Endothelial cell of umbilical vein (primary cell): ENCODE data around the gene ASXL1.

ENCODE experiments used
- EZH2 ChIP-seq: IDR thresholded peaks from 2 replicates; pipeline ENCODE4 v1.6.1; 2012; ENCODE audit warnings: borderline replicate concordance, low read depth, mild to moderate bottlenecking, moderate library complexity, low read length, inconsistent platforms; ENCODE audit not compliant: severe bottlenecking
- GATA2 ChIP-seq: IDR thresholded peaks from 2 replicates; pipeline ENCODE4 v1.7.0; 2011; ENCODE audit warnings: low read depth, mild to moderate bottlenecking, moderate library complexity, mixed read lengths, low read length; ENCODE audit not compliant: insufficient read length, insufficient read depth
- POLR2A ChIP-seq: IDR thresholded peaks from 2 replicates; pipeline ENCODE4 v1.6.1; 2012; ENCODE audit warnings: low read depth, mild to moderate bottlenecking, control low read depth, low read length
- POLR2AphosphoS5 ChIP-seq: IDR thresholded peaks from 2 replicates; pipeline ENCODE4 v1.6.1; 2012; ENCODE audit warnings: low read depth, mild to moderate bottlenecking, control low read depth, low read length, moderate library complexity; ENCODE audit not compliant: insufficient read depth
- TF ChIP-seq, protein P1 (sequence below), 2 donors: IDR thresholded peaks; 1 replicate in 1 of 2; 2 replicates in 1 of 2; pipeline ENCODE4 v1.5.1; 2011; ENCODE audit warnings: low read length in 2 of 2, mild to moderate bottlenecking in 2 of 2, moderate library complexity in 2 of 2, control low read depth in 1 of 2, inconsistent platforms in 1 of 2, low read depth in 1 of 2; ENCODE audit not compliant: insufficient read depth in 1 of 2; ENCODE audit errors: extremely low read depth in 1 of 2
- TF ChIP-seq, protein P2 (sequence below): IDR thresholded peaks from 2 replicates; pipeline ENCODE4 v1.6.1; 2011; ENCODE audit not compliant: insufficient read depth, insufficient read length

DNA sequence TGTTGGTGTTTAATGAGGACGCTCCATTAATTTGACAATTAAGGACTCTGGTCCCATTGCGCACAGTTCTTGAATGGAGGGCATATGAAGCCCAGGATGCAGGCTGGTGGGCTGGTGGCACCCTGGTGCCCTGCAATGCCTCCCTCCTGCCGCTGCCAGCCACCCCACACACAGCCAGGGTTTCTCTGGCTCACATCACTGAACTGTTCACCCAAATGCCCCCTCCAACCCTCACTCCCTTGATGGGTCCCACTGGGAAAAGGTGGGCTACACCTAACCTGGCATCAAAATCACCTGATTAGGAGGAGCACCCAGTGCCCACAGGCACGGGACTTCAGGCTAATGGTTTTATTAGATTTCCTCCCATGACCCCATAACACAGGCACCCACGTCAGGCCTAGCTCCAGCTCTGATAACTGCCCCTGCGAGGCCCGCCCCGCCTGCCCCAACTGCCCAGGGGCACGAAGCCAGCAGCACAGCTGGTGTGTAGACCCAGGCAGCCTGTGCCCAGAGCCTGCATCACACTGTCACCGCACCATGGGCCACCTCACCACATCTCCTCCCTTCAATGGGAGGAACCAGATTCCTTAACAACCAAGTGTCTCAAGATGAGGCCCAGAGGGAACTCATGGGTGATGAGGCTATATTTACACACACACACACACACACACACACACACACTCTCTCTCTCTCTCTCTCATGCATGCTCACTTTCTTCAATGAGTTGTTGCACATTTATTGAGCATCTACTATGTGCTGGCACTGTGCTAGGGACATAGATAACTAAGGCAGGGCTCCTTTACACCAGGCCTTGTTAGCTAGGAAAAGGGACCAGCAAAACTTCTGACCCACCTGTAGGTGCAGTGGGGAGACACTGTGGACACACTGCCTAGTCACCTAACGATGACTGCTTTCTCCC, 119.7 kb downstream of the ASXL1 start:
- TF ChIP-seq POLR2A (no peak), EZH2 (no peak), POLR2AphosphoS5 (no peak), GATA2 (no peak)
- TF ChIP-seq, protein P1, sequence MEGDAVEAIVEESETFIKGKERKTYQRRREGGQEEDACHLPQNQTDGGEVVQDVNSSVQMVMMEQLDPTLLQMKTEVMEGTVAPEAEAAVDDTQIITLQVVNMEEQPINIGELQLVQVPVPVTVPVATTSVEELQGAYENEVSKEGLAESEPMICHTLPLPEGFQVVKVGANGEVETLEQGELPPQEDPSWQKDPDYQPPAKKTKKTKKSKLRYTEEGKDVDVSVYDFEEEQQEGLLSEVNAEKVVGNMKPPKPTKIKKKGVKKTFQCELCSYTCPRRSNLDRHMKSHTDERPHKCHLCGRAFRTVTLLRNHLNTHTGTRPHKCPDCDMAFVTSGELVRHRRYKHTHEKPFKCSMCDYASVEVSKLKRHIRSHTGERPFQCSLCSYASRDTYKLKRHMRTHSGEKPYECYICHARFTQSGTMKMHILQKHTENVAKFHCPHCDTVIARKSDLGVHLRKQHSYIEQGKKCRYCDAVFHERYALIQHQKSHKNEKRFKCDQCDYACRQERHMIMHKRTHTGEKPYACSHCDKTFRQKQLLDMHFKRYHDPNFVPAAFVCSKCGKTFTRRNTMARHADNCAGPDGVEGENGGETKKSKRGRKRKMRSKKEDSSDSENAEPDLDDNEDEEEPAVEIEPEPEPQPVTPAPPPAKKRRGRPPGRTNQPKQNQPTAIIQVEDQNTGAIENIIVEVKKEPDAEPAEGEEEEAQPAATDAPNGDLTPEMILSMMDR (IDR thresholded peaks at IDR 0.05; ENCODE audit: extremely low read depth in 1 of 2, insufficient read depth in 1 of 2, low read depth in 1 of 2, low read length in 2 of 2): no peak
- TF ChIP-seq, protein P2, sequence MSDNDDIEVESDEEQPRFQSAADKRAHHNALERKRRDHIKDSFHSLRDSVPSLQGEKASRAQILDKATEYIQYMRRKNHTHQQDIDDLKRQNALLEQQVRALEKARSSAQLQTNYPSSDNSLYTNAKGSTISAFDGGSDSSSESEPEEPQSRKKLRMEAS: no peak
